OCI-LY1 (cell line): ENCODE results near the gene AGPAT2.

ENCODE experiments used
- CTCF ChIP-seq: fragments of 200-600 bp; sonication (generic), shearing (Covaris generic); IDR thresholded peaks from 2 replicates; pipeline ENCODE4 v1.5.1; 2017; ENCODE audit warnings: mild to moderate bottlenecking, antibody characterized with exemption, low read length, moderate library complexity, mixed read lengths
- EZH2 ChIP-seq: fragments of 200-600 bp; sonication (generic), shearing (Covaris generic); IDR thresholded peaks from 2 replicates; pipeline ENCODE4 v1.8.0; 2017; ENCODE audit warnings: borderline replicate concordance, mixed run types, mild to moderate bottlenecking, antibody characterized with exemption, low read length, moderate library complexity, mixed read lengths

DNA sequence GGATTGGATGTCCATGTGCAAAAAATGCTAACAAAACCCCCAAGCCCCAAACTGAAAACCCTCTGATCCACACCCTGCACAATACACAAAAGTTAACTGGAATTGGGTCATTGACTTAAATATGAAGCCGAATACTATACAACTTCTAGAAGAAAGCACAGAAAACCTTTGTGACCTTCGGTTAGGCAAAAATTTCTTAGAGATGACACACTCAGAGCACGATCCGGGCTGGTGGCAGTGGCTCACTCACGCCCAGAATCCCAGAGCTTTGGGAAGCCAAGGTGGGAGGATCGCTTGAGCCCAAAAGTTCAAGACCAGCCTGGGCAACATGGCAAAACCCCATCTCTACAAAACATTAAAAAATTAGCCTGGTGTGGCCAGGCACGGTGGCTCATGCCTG is 23.3 kb upstream of the AGPAT2 start:
- TF ChIP-seq CTCF = no peak
- TF ChIP-seq EZH2 = no peak
